Activated CD8-positive, alpha-beta T cell treated with anti-CD3 and anti-CD28 coated beads for 36 hours (primary cell): ENCODE data around the gene FAM184B. TPM values are rescaled to one million over a fixed set of nuclear protein-coding genes. Genes with fewer than 3 reads are reported as not detected.

Experiments used
- ATAC-seq: fragments of 200-7000 bp; cut with Tn5 transposase; one replicate; pipeline ENCODE4 v1.10.0; 2021; ENCODE audit warnings: mild to moderate bottlenecking, moderate library complexity
- CTCF ChIA-PET: fragments of 350-600 bp; sonication (Branson Sonifier 250); formaldehyde crosslinking; loops from one replicate; lab custom pipeline; 2021; ENCODE audit warnings: antibody characterized with exemption; lab: Charles Lee
- POLR2A ChIA-PET: fragments of 350-600 bp; sonication (Branson Sonifier 250); formaldehyde crosslinking; loops from one replicate; lab custom pipeline; 2021; ENCODE audit warnings: antibody characterized with exemption; lab: Charles Lee
- DNase-seq: peaks from one replicate; pipeline ENCODE4 v3.0.0-alpha.2; 2020
- H3K27ac Mint-ChIP-seq: one replicate; pipeline ENCODE4 v1.8.0; 2021; ENCODE audit warnings: mild to moderate bottlenecking, mixed read lengths
- H3K27me3 Mint-ChIP-seq: one replicate; pipeline ENCODE4 v1.8.0; 2021; ENCODE audit warnings: mixed read lengths
- H3K36me3 Mint-ChIP-seq: one replicate; pipeline ENCODE4 v1.8.0; 2021; ENCODE audit warnings: low read depth, mixed read lengths
- H3K4me1 Mint-ChIP-seq: one replicate; pipeline ENCODE4 v1.8.0; 2021; ENCODE audit warnings: low read depth, mixed read lengths
- H3K4me3 Mint-ChIP-seq: one replicate; pipeline ENCODE4 v1.8.0; 2021; ENCODE audit warnings: mild to moderate bottlenecking, moderate library complexity, mixed read lengths
- H3K9me3 Mint-ChIP-seq: one replicate; pipeline ENCODE4 v1.8.0; 2021; ENCODE audit warnings: mixed read lengths
- CTCF ChIP-seq: fragments of 200-600 bp; IDR thresholded peaks from one replicate; pipeline ENCODE4 v1.8.0; 2022; ENCODE audit warnings: antibody characterized with exemption, mild to moderate bottlenecking
- intact Hi-C: fragments of 100-400 bp; cut with micrococcal nuclease; formaldehyde crosslinking; loops from one replicate; pipeline ENCODE4 v1.10.0; 2022
- total RNA-seq, 2 experiments: library from RNA; stranded (reverse); gene quantifications; one replicate each; pipeline ENCODE4 v1.2.3, GENCODE V29; 2021

FAM184B gene
- total RNA-seq, 2 experiments from 2014 or later: 0.05 TPM; not detected in 1

DNA sequence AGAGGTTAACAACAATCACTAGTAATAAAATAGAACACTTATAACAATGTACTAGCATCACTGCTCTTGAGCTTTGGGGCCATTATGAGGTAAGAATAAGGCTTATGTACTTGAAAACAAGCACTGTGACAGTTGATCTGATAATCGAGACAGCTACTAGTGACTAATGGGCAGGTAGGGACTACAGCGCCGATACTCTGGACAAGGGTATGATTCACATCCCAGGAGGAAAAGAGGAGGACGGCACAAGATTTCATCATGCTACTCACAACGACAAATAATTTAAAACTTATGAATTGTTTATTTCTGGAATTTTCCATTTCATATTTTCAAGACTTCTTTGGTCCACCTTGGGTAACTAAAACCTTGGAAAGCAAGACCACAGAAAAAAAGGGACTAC is 62.3 kb downstream of the FAM184B start:
- Mint-ChIP-seq H3K27ac (no peak overlapping the region), H3K9me3 (no peaks in the 10 kb centered on the region), H3K4me1 (no peaks in the 10 kb centered on the region), H3K27me3 (peaks cover 2% of the 10 kb centered on the region), H3K36me3 (no peaks in the 10 kb centered on the region), H3K4me3 (no peak overlapping the region)
- intact Hi-C loops: no loop called here
- ATAC-seq: no peak
- POLR2A ChIA-PET: no interaction called here
- CTCF ChIA-PET: no interaction called here
- no peak for TF ChIP-seq CTCF
- no peak for DNase-seq

DNA sequence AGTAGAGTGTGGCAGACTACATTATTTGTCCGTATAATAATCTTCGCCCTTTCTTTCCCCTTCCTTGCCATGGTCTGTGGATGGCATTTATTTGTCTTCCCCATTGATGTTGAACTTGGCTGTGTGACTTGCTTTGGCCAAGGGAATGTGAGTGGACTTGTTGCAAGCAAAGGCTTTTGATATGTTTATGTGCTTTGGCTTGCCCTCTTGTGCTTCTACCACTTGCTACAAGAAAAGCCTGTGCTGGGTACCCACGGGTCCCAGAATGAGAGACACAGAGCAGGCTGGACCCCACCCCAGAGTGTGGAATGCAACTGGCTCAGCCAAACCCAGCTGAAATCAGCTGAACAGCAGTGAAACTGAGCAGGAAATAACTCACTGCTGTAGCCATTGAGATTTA is 63.0 kb downstream of the FAM184B start:
- no peak for ATAC-seq
- POLR2A ChIA-PET: no interaction called here
- intact Hi-C loops: no loop called here
- CTCF ChIA-PET: no interaction called here
- DNase-seq: no peak
- Mint-ChIP-seq H3K4me3 (no peak overlapping the region), H3K9me3 (no peaks in the 10 kb centered on the region), H3K36me3 (no peaks in the 10 kb centered on the region), H3K27ac (no peak overlapping the region), H3K27me3 (peaks cover 2% of the 10 kb centered on the region), H3K4me1 (no peaks in the 10 kb centered on the region)
- no peak for TF ChIP-seq CTCF

DNA sequence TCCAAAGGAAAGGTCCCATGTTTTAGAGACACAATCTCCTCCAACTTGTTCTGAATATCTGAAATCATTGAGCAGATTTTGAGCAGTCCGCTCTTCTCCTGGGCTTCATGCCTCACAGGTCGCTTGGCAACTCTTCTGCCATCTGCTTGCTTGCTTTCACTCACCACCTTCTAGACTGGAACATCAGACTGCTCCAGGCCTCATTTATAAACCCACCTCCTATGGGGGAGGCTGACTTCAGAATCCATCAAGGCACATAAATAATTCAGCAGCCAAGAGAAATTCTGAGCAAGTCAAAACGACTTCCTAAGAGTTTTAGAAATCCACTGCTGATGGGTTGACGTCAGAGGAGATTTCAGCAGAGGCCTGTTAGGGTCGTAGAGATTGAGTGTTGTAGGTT is 64.1 kb downstream of the FAM184B start:
- H3K36me3 Mint-ChIP-seq: no peaks in the 10 kb centered on the region
- H3K27me3 Mint-ChIP-seq: peaks cover 2% of the 10 kb centered on the region
- H3K4me3 Mint-ChIP-seq: no peak overlapping the region
- no peak for TF ChIP-seq CTCF
- H3K27ac Mint-ChIP-seq: no peak overlapping the region
- ATAC-seq: no peak
- POLR2A ChIA-PET: no interaction called here
- no peak for DNase-seq
- no peaks in the 10 kb centered on the region for H3K9me3 Mint-ChIP-seq
- CTCF ChIA-PET: no interaction called here
- intact Hi-C loops: no loop called here
- no peaks in the 10 kb centered on the region for H3K4me1 Mint-ChIP-seq

- no peak for DNase-seq
- POLR2A ChIA-PET: no interaction called here
Observed at GRCh38 chr4:17715511-17715910, 65.9 kb downstream of the FAM184B start.

DNA sequence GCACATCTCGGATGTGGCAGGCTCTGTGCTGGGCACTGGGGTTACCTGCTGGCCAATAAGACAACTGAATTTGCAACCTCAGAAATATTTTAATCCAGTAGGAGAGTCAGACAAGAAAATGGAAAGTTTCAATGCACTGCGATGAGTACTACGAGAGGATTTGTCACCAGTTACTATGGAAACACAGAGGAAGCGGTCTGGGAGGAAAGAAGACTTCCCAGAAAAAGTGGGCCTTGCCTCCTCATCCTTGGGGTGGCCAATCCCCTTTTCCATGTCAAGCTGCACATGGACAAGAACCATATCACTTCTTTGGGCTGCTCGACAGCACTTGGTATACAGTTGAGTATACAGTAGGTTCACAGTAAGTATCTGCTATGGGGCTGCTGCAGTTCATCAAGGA is 67.6 kb downstream of the FAM184B start:
- ATAC-seq (no peak), DNase-seq (no peak)
- intact Hi-C loops: no loop called here
- H3K4me1 Mint-ChIP-seq: no peaks in the 10 kb centered on the region
- ChIA-PET CTCF (no interaction called here), POLR2A (no interaction called here)
- H3K36me3 Mint-ChIP-seq: no peaks in the 10 kb centered on the region
- no peak for TF ChIP-seq CTCF
- no peaks in the 10 kb centered on the region for H3K9me3 Mint-ChIP-seq
- H3K27me3 Mint-ChIP-seq: peaks cover 4% of the 10 kb centered on the region
- no peak overlapping the region for H3K4me3 Mint-ChIP-seq
- no peak overlapping the region for H3K27ac Mint-ChIP-seq

More at GRCh38 chr4:17715511-17715910, 65.9 kb downstream of the FAM184B start:
- Mint-ChIP-seq H3K27ac (no peak overlapping the region), H3K4me3 (no peak overlapping the region), H3K4me1 (no peaks in the 10 kb centered on the region), H3K9me3 (no peaks in the 10 kb centered on the region), H3K36me3 (no peaks in the 10 kb centered on the region), H3K27me3 (peaks cover 4% of the 10 kb centered on the region)
- TF ChIP-seq CTCF: no peak
- ATAC-seq: no peak
- CTCF ChIA-PET: no interaction called here
- intact Hi-C loops: no loop called here
